T-cell (primary cell): ENCODE results near the gene NUDT3. TPM values are rescaled to one million over a fixed set of nuclear protein-coding genes. Genes with fewer than 3 reads are reported as not detected.

Source experiments
- ATAC-seq, 4 experiments: fragments of 200-7000 bp in 3 of 4; fragments of 150-1000 bp in 1 of 4; cut with Tn5 transposase; replicated peaks in 1 of 4; 1 replicate in 3 of 4; 2 replicates in 1 of 4; pipeline ENCODE4 v1.10.0; 2021; ENCODE audit warnings: moderate library complexity in 3 of 4, mild to moderate bottlenecking in 2 of 4, moderate number of reproducible peaks in 1 of 4
- CTCF ChIA-PET, 2 donors: fragments of 300-600 bp; sonication (Branson Sonifier 250); formaldehyde crosslinking; loops; one replicate each; lab custom pipeline; 2022; ENCODE audit warnings: antibody characterized with exemption in 2 of 2; lab: Charles Lee
- POLR2A ChIA-PET, 2 donors: fragments of 300-600 bp; sonication (Branson Sonifier 250); formaldehyde crosslinking; loops; one replicate each; lab custom pipeline; 2022; ENCODE audit warnings: antibody characterized with exemption in 2 of 2; lab: Charles Lee
- DNase-seq, 35 experiments: peaks; one replicate each; pipeline versions ENCODE4 v3.0.0 to v3.0.0-alpha.2; 2013 to 2023
- H3K27ac ChIP-seq: one replicate; pipeline ENCODE4 v1.5.1; 2013; ENCODE audit warnings: low read length
- H3K27me3 ChIP-seq, 2 experiments: replicated peaks in 1 of 2; 1 replicate in 1 of 2; 2 replicates in 1 of 2; pipeline versions ENCODE4 v1.6.1 to v1.7.0; 2013; ENCODE audit warnings: low read length in 1 of 2, mixed read lengths in 1 of 2; ENCODE audit not compliant: control insufficient read depth in 2 of 2, insufficient read depth in 2 of 2; ENCODE audit errors: extremely low read depth in 1 of 2
- H3K36me3 ChIP-seq, 2 donors: 1 replicate in 1 of 2; 2 replicates in 1 of 2; pipeline versions ENCODE4 v1.6.1 to v1.7.0; 2013; ENCODE audit warnings: low read length in 1 of 2; ENCODE audit not compliant: control insufficient read depth in 2 of 2, insufficient read depth in 1 of 2; ENCODE audit errors: extremely low read depth in 1 of 2
- H3K4me1 ChIP-seq, 2 experiments: 1 replicate in 1 of 2; 2 replicates in 1 of 2; pipeline versions ENCODE4 v1.6.1 to v1.7.0; 2013; ENCODE audit warnings: low read length in 2 of 2, mixed read lengths in 1 of 2; ENCODE audit not compliant: insufficient read depth in 2 of 2, control insufficient read depth in 1 of 2; ENCODE audit errors: extremely low read depth in 1 of 2
- H3K4me3 ChIP-seq, 2 donors: 1 replicate in 1 of 2; 2 replicates in 1 of 2; pipeline versions ENCODE4 v1.5.1 to v1.7.0; 2013; ENCODE audit warnings: mild to moderate bottlenecking in 2 of 2, low read length in 1 of 2, moderate library complexity in 1 of 2; ENCODE audit not compliant: control insufficient read depth in 1 of 2; ENCODE audit errors: extremely low read depth in 1 of 2
- H3K9me3 ChIP-seq: 2 replicates; pipeline ENCODE4 v1.7.0; 2013
- H3K27ac Mint-ChIP-seq, 2 donors: one replicate each; pipeline ENCODE4 v1.8.0; 2020 to 2021; ENCODE audit warnings: mild to moderate bottlenecking in 2 of 2, mixed read lengths in 2 of 2
- H3K27me3 Mint-ChIP-seq, 2 donors: one replicate each; pipeline ENCODE4 v1.8.0; 2021 to 2022; ENCODE audit warnings: mixed read lengths in 2 of 2
- H3K36me3 Mint-ChIP-seq: one replicate; pipeline ENCODE4 v1.8.0; 2021; ENCODE audit warnings: mixed read lengths
- H3K4me1 Mint-ChIP-seq, 3 donors: one replicate each; pipeline ENCODE4 v1.8.0; 2020 to 2022; ENCODE audit warnings: mixed read lengths in 3 of 3, mild to moderate bottlenecking in 1 of 3
- H3K4me3 Mint-ChIP-seq, 3 donors: one replicate each; pipeline ENCODE4 v1.8.0; 2020 to 2022; ENCODE audit warnings: mild to moderate bottlenecking in 3 of 3, mixed read lengths in 3 of 3, moderate library complexity in 3 of 3
- H3K9me3 Mint-ChIP-seq, 3 donors: one replicate each; pipeline ENCODE4 v1.8.0; 2020 to 2022; ENCODE audit warnings: mixed read lengths in 3 of 3
- WGBS: methylation state at CpG from one replicate; pipeline ENCODE4 v1.1.5; 2013; ENCODE audit warnings: missing lambda C conversion rate; ENCODE audit not compliant: insufficient coverage; 5-methylcytosine and 5-hydroxymethylcytosine counted together
- total RNA-seq, 35 experiments: library from RNA in 6 of 35; stranded (reverse) in 6 of 35; fragments of 120-200 nt in 1 of 35; gene quantifications; one replicate each; pipeline versions ENCODE4 v1.2.1 to v1.2.4 and lab custom pipeline; 2013 to 2026

Gene NUDT3
- total RNA-seq, 5 donors from 2014 or later (not counting 1 experiment from before 2014, with no cell fraction given) = 23.5 to 31.0 (median 28.9) TPM

- Mint-ChIP-seq H3K4me3 (no peak overlapping the region), H3K27ac (no peak overlapping the region), H3K9me3 (no peaks in the 10 kb centered on the region), H3K27me3 (no peaks in the 10 kb centered on the region), H3K4me1 (peaks cover 5 to 16% (median 11%) of the 10 kb centered on the region in 3 donors), H3K36me3 (peaks cover 2% of the 10 kb centered on the region)
- ChIA-PET CTCF (no interaction called here), POLR2A (interaction anchor here (0.5 to 0.6 kb wide), 2 partner anchors 57 to 829 kb away, joined by 3 read pairs; partner anchors contain the start of gene SMIM29 (in 1 of the 2))
- H3K36me3 ChIP-seq = no peaks in the 10 kb centered on the region
- H3K9me3 ChIP-seq = no peaks in the 10 kb centered on the region
- DNase-seq (no peak), ATAC-seq (no peak)
- no peaks in the 10 kb centered on the region for H3K27me3 ChIP-seq
- no peaks in the 10 kb centered on the region for H3K4me1 ChIP-seq
- no CpG with 5 or more reads among the region's 2 CpGs for WGBS
- no peak overlapping the region for H3K27ac ChIP-seq
- no peak overlapping the region for H3K4me3 ChIP-seq
Measured at GRCh38 chr6:34305497-34305896, 87.0 kb downstream of the NUDT3 start.

- Histone ChIP-seq H3K9me3 (no peaks in the 10 kb centered on the region), H3K36me3 (no peaks in the 10 kb centered on the region), H3K4me3 (no peak overlapping the region), H3K4me1 (no peaks in the 10 kb centered on the region), H3K27ac (no peak overlapping the region), H3K27me3 (no peaks in the 10 kb centered on the region)
- ATAC-seq (no peak), DNase-seq (no peak)
- 100% methylated on average over 1 of the region's 3 CpGs for WGBS
- Mint-ChIP-seq H3K27me3 (no peaks in the 10 kb centered on the region), H3K4me3 (no peak overlapping the region), H3K36me3 (peaks cover 2% of the 10 kb centered on the region), H3K27ac (no peak overlapping the region), H3K4me1 (peaks cover 5 to 11% (median 8%) of the 10 kb centered on the region in 3 donors), H3K9me3 (no peaks in the 10 kb centered on the region)
- ChIA-PET POLR2A (no interaction called here), CTCF (no interaction called here)
Measured at GRCh38 chr6:34304164-34304563, 88.3 kb downstream of the NUDT3 start.

- no peaks in the 10 kb centered on the region for H3K27me3 ChIP-seq
- no peaks in the 10 kb centered on the region for H3K36me3 ChIP-seq
- Mint-ChIP-seq H3K36me3 (peaks cover 2% of the 10 kb centered on the region), H3K4me3 (no peak overlapping the region), H3K27me3 (no peaks in the 10 kb centered on the region), H3K27ac (no peak overlapping the region), H3K4me1 (peaks cover 0 to 7% (median 4%) of the 10 kb centered on the region in 3 donors), H3K9me3 (no peaks in the 10 kb centered on the region)
- no peaks in the 10 kb centered on the region for H3K4me1 ChIP-seq
- no peak overlapping the region for H3K4me3 ChIP-seq
- H3K9me3 ChIP-seq = no peaks in the 10 kb centered on the region
- H3K27ac ChIP-seq = no peak overlapping the region
- ATAC-seq = no peak
- ChIA-PET CTCF (interaction anchor here in 1 of 2 donors (0.6 kb wide), 1 partner anchor 141 kb away, joined by 3 read pairs; no protein-coding TSS in a partner anchor), POLR2A (no interaction called here)
- DNase-seq = no peak
- no CpG with 5 or more reads among the region's 4 CpGs for WGBS
Measured at GRCh38 chr6:34302929-34303328, 89.5 kb downstream of the NUDT3 start.

- no peaks in the 10 kb centered on the region for H3K9me3 ChIP-seq
- no peaks in the 10 kb centered on the region for H3K36me3 ChIP-seq
- Mint-ChIP-seq H3K4me3 (no peak overlapping the region), H3K4me1 (peaks cover 3 to 9% (median 4%) of the 10 kb centered on the region in 3 donors), H3K27me3 (no peaks in the 10 kb centered on the region), H3K27ac (no peak overlapping the region), H3K9me3 (no peaks in the 10 kb centered on the region), H3K36me3 (peaks cover 2% of the 10 kb centered on the region)
- H3K4me1 ChIP-seq = no peaks in the 10 kb centered on the region
- ChIA-PET POLR2A (no interaction called here), CTCF (no interaction called here)
- no peak overlapping the region for H3K27ac ChIP-seq
- no peak for DNase-seq
- no peak overlapping the region for H3K4me3 ChIP-seq
- H3K27me3 ChIP-seq = no peaks in the 10 kb centered on the region
- no peak for ATAC-seq
- WGBS = 100% methylated on average over 2 of the region's 2 CpGs
Measured at GRCh38 chr6:34301408-34301807, 91.1 kb downstream of the NUDT3 start.

- POLR2A ChIA-PET = interaction anchor here (0.5 to 0.6 kb wide), 2 partner anchors 17 to 63 kb away, joined by 4 to 7 read pairs; partner anchors contain the start of gene HMGA1 (in 1 of the 2)
- Mint-ChIP-seq H3K4me3 (no peak overlapping the region), H3K27ac (no peak overlapping the region), H3K36me3 (peaks cover 6% of the 10 kb centered on the region), H3K4me1 (peaks cover 6 to 17% (median 9%) of the 10 kb centered on the region in 3 donors), H3K27me3 (no peaks in the 10 kb centered on the region), H3K9me3 (no peaks in the 10 kb centered on the region)
- Histone ChIP-seq H3K4me3 (no peak overlapping the region), H3K27ac (no peak overlapping the region), H3K9me3 (no peaks in the 10 kb centered on the region), H3K27me3 (no peaks in the 10 kb centered on the region), H3K4me1 (peaks cover 0 to 3% of the 10 kb centered on the region in 2 experiments), H3K36me3 (no peaks in the 10 kb centered on the region)
- CTCF ChIA-PET = interaction anchor here in 1 of 2 donors (0.6 kb wide), 1 partner anchor 1591 kb away, joined by 5 read pairs; no protein-coding TSS in a partner anchor
- ATAC-seq = no peak
- no CpG with 5 or more reads among the region's 1 CpG for WGBS
- no peak for DNase-seq
Measured at GRCh38 chr6:34300332-34300751, 92.1 kb downstream of the NUDT3 start.

- Histone ChIP-seq H3K27me3 (no peaks in the 10 kb centered on the region), H3K9me3 (no peaks in the 10 kb centered on the region), H3K4me3 (no peak overlapping the region), H3K27ac (no peak overlapping the region), H3K4me1 (peaks cover 0 to 3% of the 10 kb centered on the region in 2 experiments), H3K36me3 (peaks cover 0 to under 1% of the 10 kb centered on the region in 2 donors)
- H3K4me3 Mint-ChIP-seq = no peak overlapping the region
- H3K27ac Mint-ChIP-seq = no peak overlapping the region
- ATAC-seq = no peak
- POLR2A ChIA-PET = no interaction called here
- CTCF ChIA-PET = no interaction called here
- no peak for DNase-seq
- H3K4me1 Mint-ChIP-seq = peaks cover 6 to 19% (median 9%) of the 10 kb centered on the region in 3 donors
- no peaks in the 10 kb centered on the region for H3K27me3 Mint-ChIP-seq
- no peaks in the 10 kb centered on the region for H3K9me3 Mint-ChIP-seq
- peaks cover 10% of the 10 kb centered on the region for H3K36me3 Mint-ChIP-seq
- no CpG with 5 or more reads among the region's 2 CpGs for WGBS
Measured at GRCh38 chr6:34298941-34299340, 93.5 kb downstream of the NUDT3 start.
